Measurements from ENCODE around the gene ATAD3A.
"Not testable (repeated sequence)": the region's sequence is repeated elsewhere in the genome, so short reads cannot be mapped to it uniquely, and the experiment has no call there.

The ATAD3A gene

GRCh38 chr1:1523651-1524050, 11.7 kb downstream of the ATAD3A start:
- not testable (repeated sequence) for H3K4me1 ChIP-seq (ENCODE audit: control insufficient read depth, insufficient read depth, low read length, unreplicated experiment); H2AFZ ChIP-seq (ENCODE audit: low read length, unreplicated experiment); H3K4me3 ChIP-seq (ENCODE audit: low read depth, low read length); H3K27me3 ChIP-seq (ENCODE audit: insufficient read depth, low read length); H3K27ac ChIP-seq (ENCODE audit: low read depth, low read length); H3K79me2 ChIP-seq (ENCODE audit: control insufficient read depth, insufficient read depth, low read length, unreplicated experiment)
- H3K36me3 ChIP-seq (ENCODE audit: insufficient read depth, low read length): peaks cover 10% of the 10 kb centered on the region; the same call in 1 of the 2 replicates

GRCh38 chr1:1524750-1525383, 12.9 kb downstream of the ATAD3A start:
- H3K36me3 ChIP-seq (ENCODE audit: insufficient read depth, low read length): peaks cover 21% of the 10 kb centered on the region
- H3K79me2 ChIP-seq (ENCODE audit: control insufficient read depth, insufficient read depth, low read length, unreplicated experiment); H3K4me1 ChIP-seq (ENCODE audit: control insufficient read depth, insufficient read depth, low read length, unreplicated experiment); H3K27me3 ChIP-seq (ENCODE audit: insufficient read depth, low read length); H3K27ac ChIP-seq (ENCODE audit: low read depth, low read length); H3K4me3 ChIP-seq (ENCODE audit: low read depth, low read length); H2AFZ ChIP-seq (ENCODE audit: low read length, unreplicated experiment): not testable (repeated sequence)

GRCh38 chr1:1526476-1526875, 14.5 kb downstream of the ATAD3A start:
- not testable (repeated sequence) for H3K4me1 ChIP-seq (ENCODE audit: control insufficient read depth, insufficient read depth, low read length, unreplicated experiment); H3K79me2 ChIP-seq (ENCODE audit: control insufficient read depth, insufficient read depth, low read length, unreplicated experiment); H2AFZ ChIP-seq (ENCODE audit: low read length, unreplicated experiment); H3K4me3 ChIP-seq (ENCODE audit: low read depth, low read length); H3K27me3 ChIP-seq (ENCODE audit: insufficient read depth, low read length); H3K27ac ChIP-seq (ENCODE audit: low read depth, low read length)
- peaks cover 22% of the 10 kb centered on the region for H3K36me3 ChIP-seq (ENCODE audit: insufficient read depth, low read length)

GRCh38 chr1:1527092-1527816, 15.3 kb downstream of the ATAD3A start:
- H3K4me3 ChIP-seq (ENCODE audit: low read depth, low read length): no peak overlapping the region
- peaks cover 19% of the 10 kb centered on the region for H3K36me3 ChIP-seq (ENCODE audit: insufficient read depth, low read length)
- H3K79me2 ChIP-seq (ENCODE audit: control insufficient read depth, insufficient read depth, low read length, unreplicated experiment): no peaks in the 10 kb centered on the region
- no peaks in the 10 kb centered on the region for H3K4me1 ChIP-seq (ENCODE audit: control insufficient read depth, insufficient read depth, low read length, unreplicated experiment)
- H2AFZ ChIP-seq (ENCODE audit: low read length, unreplicated experiment): no peak overlapping the region
- H3K27ac ChIP-seq (ENCODE audit: low read depth, low read length): no peak overlapping the region
- H3K27me3 ChIP-seq (ENCODE audit: insufficient read depth, low read length): no peaks in the 10 kb centered on the region

GRCh38 chr1:1528301-1529267, 16.6 kb downstream of the ATAD3A start:
- Histone ChIP-seq H3K79me2 (ENCODE audit: control insufficient read depth, insufficient read depth, low read length, unreplicated experiment) (no peaks in the 10 kb centered on the region), H3K27me3 (ENCODE audit: insufficient read depth, low read length) (no peaks in the 10 kb centered on the region), H3K27ac (ENCODE audit: low read depth, low read length) (no peak overlapping the region), H3K4me1 (ENCODE audit: control insufficient read depth, insufficient read depth, low read length, unreplicated experiment) (no peaks in the 10 kb centered on the region), H3K36me3 (ENCODE audit: insufficient read depth, low read length) (peaks cover 23% of the 10 kb centered on the region), H2AFZ (ENCODE audit: low read length, unreplicated experiment) (no peak overlapping the region), H3K4me3 (ENCODE audit: low read depth, low read length) (no peak overlapping the region)

- no peak overlapping the region for H2AFZ ChIP-seq (ENCODE audit: low read length, unreplicated experiment)
- no peaks in the 10 kb centered on the region for H3K79me2 ChIP-seq (ENCODE audit: control insufficient read depth, insufficient read depth, low read length, unreplicated experiment)
- H3K36me3 ChIP-seq (ENCODE audit: insufficient read depth, low read length): peaks cover 23% of the 10 kb centered on the region
- H3K27me3 ChIP-seq (ENCODE audit: insufficient read depth, low read length): no peaks in the 10 kb centered on the region
- no peak overlapping the region for H3K27ac ChIP-seq (ENCODE audit: low read depth, low read length)
- no peaks in the 10 kb centered on the region for H3K4me1 ChIP-seq (ENCODE audit: control insufficient read depth, insufficient read depth, low read length, unreplicated experiment)
- H3K4me3 ChIP-seq (ENCODE audit: low read depth, low read length): no peak overlapping the region
Observed at GRCh38 chr1:1529321-1529720, 17.4 kb downstream of the ATAD3A start.

- no peaks in the 10 kb centered on the region for H3K27me3 ChIP-seq (ENCODE audit: insufficient read depth, low read length)
- no peak overlapping the region for H2AFZ ChIP-seq (ENCODE audit: low read length, unreplicated experiment)
- H3K4me1 ChIP-seq (ENCODE audit: control insufficient read depth, insufficient read depth, low read length, unreplicated experiment): no peaks in the 10 kb centered on the region
- no peak overlapping the region for H3K27ac ChIP-seq (ENCODE audit: low read depth, low read length)
- H3K79me2 ChIP-seq (ENCODE audit: control insufficient read depth, insufficient read depth, low read length, unreplicated experiment): no peaks in the 10 kb centered on the region
- no peak overlapping the region for H3K4me3 ChIP-seq (ENCODE audit: low read depth, low read length)
- peaks cover 23% of the 10 kb centered on the region for H3K36me3 ChIP-seq (ENCODE audit: insufficient read depth, low read length)
Observed at GRCh38 chr1:1529936-1530335, 18.0 kb downstream of the ATAD3A start.

- no peak overlapping the region for H3K27ac ChIP-seq (ENCODE audit: low read depth, low read length)
- no peaks in the 10 kb centered on the region for H3K27me3 ChIP-seq (ENCODE audit: insufficient read depth, low read length)
- H2AFZ ChIP-seq (ENCODE audit: low read length, unreplicated experiment): no peak overlapping the region
- H3K4me3 ChIP-seq (ENCODE audit: low read depth, low read length): no peak overlapping the region
- no peaks in the 10 kb centered on the region for H3K4me1 ChIP-seq (ENCODE audit: control insufficient read depth, insufficient read depth, low read length, unreplicated experiment)
- peaks cover 23% of the 10 kb centered on the region for H3K36me3 ChIP-seq (ENCODE audit: insufficient read depth, low read length)
- H3K79me2 ChIP-seq (ENCODE audit: control insufficient read depth, insufficient read depth, low read length, unreplicated experiment): no peaks in the 10 kb centered on the region
Observed at GRCh38 chr1:1531947-1532346, 20.0 kb downstream of the ATAD3A start.

GRCh38 chr1:1533176-1533893, 21.4 kb downstream of the ATAD3A start:
- H3K79me2 ChIP-seq (ENCODE audit: control insufficient read depth, insufficient read depth, low read length, unreplicated experiment); H3K27ac ChIP-seq (ENCODE audit: low read depth, low read length); H3K4me3 ChIP-seq (ENCODE audit: low read depth, low read length); H2AFZ ChIP-seq (ENCODE audit: low read length, unreplicated experiment); H3K4me1 ChIP-seq (ENCODE audit: control insufficient read depth, insufficient read depth, low read length, unreplicated experiment); H3K27me3 ChIP-seq (ENCODE audit: insufficient read depth, low read length): not testable (repeated sequence)
- peaks cover 23% of the 10 kb centered on the region for H3K36me3 ChIP-seq (ENCODE audit: insufficient read depth, low read length)

GRCh38 chr1:1533894-1534291, 21.9 kb downstream of the ATAD3A start:
- H3K4me3 ChIP-seq (ENCODE audit: low read depth, low read length); H3K27me3 ChIP-seq (ENCODE audit: insufficient read depth, low read length); H3K4me1 ChIP-seq (ENCODE audit: control insufficient read depth, insufficient read depth, low read length, unreplicated experiment); H3K27ac ChIP-seq (ENCODE audit: low read depth, low read length); H2AFZ ChIP-seq (ENCODE audit: low read length, unreplicated experiment): not testable (repeated sequence)
- peaks cover 14% of the 10 kb centered on the region for H3K79me2 ChIP-seq (ENCODE audit: control insufficient read depth, insufficient read depth, low read length, unreplicated experiment)
- peaks cover 19% of the 10 kb centered on the region for H3K36me3 ChIP-seq (ENCODE audit: insufficient read depth, low read length)

Data from ACC112 (cell line).